HAP-1 (cell line): ENCODE measurements around the gene GNG11.
"Not testable (repeated sequence)": the region's sequence is repeated elsewhere in the genome, so short reads cannot be mapped to it uniquely, and the experiment has no call there.

Experiments used
- DNase-seq, 2 experiments: peaks; one replicate each; pipeline ENCODE4 v3.0.0-alpha.2; 2016 to 2020; ENCODE audit warnings: low spot score in 2 of 2
- H3K27me3 ChIP-seq: fragments of 250-450 bp; sonication (Bioruptor Pico); 2 replicates; pipeline ENCODE4 v1.5.1; 2020; ENCODE audit warnings: low read depth, mild to moderate bottlenecking, moderate library complexity
- H3K36me3 ChIP-seq: fragments of 250-450 bp; sonication (Bioruptor Pico); replicated peaks from 2 replicates; pipeline ENCODE4 v1.5.1; 2020; ENCODE audit warnings: mild to moderate bottlenecking
- H3K4me1 ChIP-seq: fragments of 250-450 bp; sonication (Bioruptor Pico); 2 replicates; pipeline ENCODE4 v1.5.1; 2020; ENCODE audit warnings: mild to moderate bottlenecking
- H3K4me3 ChIP-seq: fragments of 250-450 bp; sonication (Bioruptor Pico); 2 replicates; pipeline ENCODE4 v1.5.1; 2020; ENCODE audit warnings: mild to moderate bottlenecking, moderate library complexity
- H3K9me3 ChIP-seq: fragments of 250-450 bp; sonication (Bioruptor Pico); 2 replicates; pipeline ENCODE4 v1.5.1; 2020; ENCODE audit warnings: mild to moderate bottlenecking, moderate library complexity
- in situ Hi-C: fragments of 300-500 bp; cut with MboI; formaldehyde crosslinking; loops from 3 replicates; pipeline ENCODE4 v1.14.3; 2020; ENCODE audit warnings: low sequenced_read_pairs, inconsistent platforms, mixed read lengths

The GNG11 gene

GRCh38 chr7:93894966-93895640, 26.4 kb upstream of the GNG11 start:
- Histone ChIP-seq H3K9me3 (no peaks in the 10 kb centered on the region), H3K4me1 (no peaks in the 10 kb centered on the region), H3K4me3 (no peak overlapping the region), H3K27me3 (peaks cover 16% of the 10 kb centered on the region), H3K36me3 (no peaks in the 10 kb centered on the region)
- in situ Hi-C loops: no loop called here
- DNase-seq: no peak

GRCh38 chr7:93895859-93896600, 25.5 kb upstream of the GNG11 start:
- DNase-seq: no peak
- Histone ChIP-seq H3K36me3 (no peaks in the 10 kb centered on the region), H3K4me3 (no peak overlapping the region), H3K4me1 (no peaks in the 10 kb centered on the region), H3K27me3 (peaks cover 10% of the 10 kb centered on the region), H3K9me3 (no peaks in the 10 kb centered on the region)
- in situ Hi-C loops: no loop called here

GRCh38 chr7:93897680-93898079, 23.9 kb upstream of the GNG11 start:
- in situ Hi-C loops: no loop called here
- Histone ChIP-seq H3K4me3 (no peak overlapping the region), H3K4me1 (no peaks in the 10 kb centered on the region), H3K9me3 (no peaks in the 10 kb centered on the region), H3K36me3 (no peaks in the 10 kb centered on the region), H3K27me3 (peaks cover 6% of the 10 kb centered on the region; the same call in 1 of the 2 replicates)
- no peak for DNase-seq

GRCh38 chr7:93902777-93903423, 18.6 kb upstream of the GNG11 start:
- Histone ChIP-seq H3K36me3 (no peaks in the 10 kb centered on the region), H3K4me1 (no peaks in the 10 kb centered on the region), H3K27me3 (peaks cover 4% of the 10 kb centered on the region; the same call in 1 of the 2 replicates), H3K9me3 (no peaks in the 10 kb centered on the region), H3K4me3 (no peak overlapping the region)
- in situ Hi-C loops: no loop called here
- peak; percentile 22 to 43 for DNase-seq

GRCh38 chr7:93906267-93906666, 15.3 kb upstream of the GNG11 start, which contains the start of gene GNGT1:
GNGT1 (plus strand) TSS chr7:93906567; CDS start chr7:93906747, 180 bp downstream.
- in situ Hi-C loops: no loop called here
- H3K9me3 ChIP-seq: no peaks in the 10 kb centered on the region

GRCh38 chr7:93910076-93910994, 11.2 kb upstream of the GNG11 start:
- Histone ChIP-seq H3K4me3 (no peak overlapping the region), H3K27me3 (peaks cover 6% of the 10 kb centered on the region), H3K4me1 (no peaks in the 10 kb centered on the region), H3K36me3 (no peaks in the 10 kb centered on the region), H3K9me3 (no peaks in the 10 kb centered on the region)
- in situ Hi-C loops: no loop called here
- no peak for DNase-seq

More at GRCh38 chr7:93906267-93906666, 15.3 kb upstream of the GNG11 start, which contains the start of gene GNGT1:
- H3K36me3 ChIP-seq: no peaks in the 10 kb centered on the region
- DNase-seq: no peak
- H3K4me3 ChIP-seq: no peak within 1 kb of the TSS
- H3K27me3 ChIP-seq: peaks cover 2% of the 10 kb centered on the region
- H3K4me1 ChIP-seq: no peaks in the 10 kb centered on the region

- H3K27me3 ChIP-seq, DNase-seq, H3K4me1 ChIP-seq, H3K4me3 ChIP-seq, in situ Hi-C loops, H3K36me3 ChIP-seq, H3K9me3 ChIP-seq: not testable (repeated sequence)
Measured at GRCh38 chr7:93911242-93911641, 10.3 kb upstream of the GNG11 start.

GRCh38 chr7:93911661-93912060, 9.9 kb upstream of the GNG11 start:
- H3K9me3 ChIP-seq, DNase-seq, H3K36me3 ChIP-seq, H3K27me3 ChIP-seq, H3K4me1 ChIP-seq, H3K4me3 ChIP-seq, in situ Hi-C loops: not testable (repeated sequence)

GRCh38 chr7:93913197-93913596, 8.3 kb upstream of the GNG11 start:
- H3K36me3 ChIP-seq: no peaks in the 10 kb centered on the region
- no peaks in the 10 kb centered on the region for H3K4me1 ChIP-seq
- peaks cover 6% of the 10 kb centered on the region; the same call in 1 of the 2 replicates for H3K27me3 ChIP-seq
- no peaks in the 10 kb centered on the region for H3K9me3 ChIP-seq
- no peak overlapping the region for H3K4me3 ChIP-seq
- in situ Hi-C loops: no loop called here
- DNase-seq: no peak

GRCh38 chr7:93914581-93915066, 6.9 kb upstream of the GNG11 start:
- no peaks in the 10 kb centered on the region for H3K36me3 ChIP-seq
- H3K27me3 ChIP-seq: peaks cover 6% of the 10 kb centered on the region; the same call in 1 of the 2 replicates
- no peaks in the 10 kb centered on the region for H3K9me3 ChIP-seq
- H3K4me1 ChIP-seq: no peaks in the 10 kb centered on the region
- no peak overlapping the region for H3K4me3 ChIP-seq
- in situ Hi-C loops: no loop called here
- no peak for DNase-seq

- in situ Hi-C loops, DNase-seq, H3K36me3 ChIP-seq, H3K4me3 ChIP-seq, H3K27me3 ChIP-seq, H3K4me1 ChIP-seq, H3K9me3 ChIP-seq: not testable (repeated sequence)
Measured at GRCh38 chr7:93915206-93915842, 6.2 kb upstream of the GNG11 start.

- H3K27me3 ChIP-seq, H3K4me1 ChIP-seq, in situ Hi-C loops, DNase-seq, H3K9me3 ChIP-seq, H3K4me3 ChIP-seq, H3K36me3 ChIP-seq: not testable (repeated sequence)
Measured at GRCh38 chr7:93915888-93916287, 5.6 kb upstream of the GNG11 start.

GRCh38 chr7:93916315-93916714, 5.2 kb upstream of the GNG11 start:
- H3K9me3 ChIP-seq, H3K4me1 ChIP-seq, in situ Hi-C loops, DNase-seq, H3K4me3 ChIP-seq, H3K27me3 ChIP-seq, H3K36me3 ChIP-seq: not testable (repeated sequence)
